GM18526 (cell line): ENCODE results near the gene RPS6KA4.

ENCODE experiments used
- POLR2A ChIP-seq: IDR thresholded peaks from 3 replicates; pipeline ENCODE4 v1.6.1; 2011; ENCODE audit not compliant: insufficient read length; ENCODE audit errors: extremely low read depth

Gene RPS6KA4

GRCh38 chr11:64406221-64406946 lies 47.4 kb downstream of the RPS6KA4 start:
- TF ChIP-seq POLR2A: no peak

DNA sequence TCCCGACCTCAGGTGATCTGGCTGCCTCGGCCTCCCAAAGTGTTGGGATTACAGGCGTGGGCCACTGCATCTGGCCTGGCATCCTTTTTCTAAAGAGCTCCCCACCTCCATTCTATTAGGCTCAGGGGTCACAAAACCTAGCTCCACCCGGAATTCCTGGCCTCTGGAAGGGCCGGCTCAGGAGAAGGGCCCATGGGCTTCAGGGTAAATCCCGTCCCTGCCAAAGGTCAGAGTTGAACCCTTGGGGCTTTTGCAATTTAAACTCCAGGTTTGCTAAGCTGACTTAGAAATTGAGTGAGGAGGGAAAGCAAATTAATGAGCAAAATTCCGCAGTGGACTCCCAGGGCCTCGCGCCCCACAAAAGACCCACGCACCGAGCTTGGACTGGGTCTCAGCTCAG lies 48.3 kb downstream of the RPS6KA4 start:
- TF ChIP-seq POLR2A: no peak

DNA sequence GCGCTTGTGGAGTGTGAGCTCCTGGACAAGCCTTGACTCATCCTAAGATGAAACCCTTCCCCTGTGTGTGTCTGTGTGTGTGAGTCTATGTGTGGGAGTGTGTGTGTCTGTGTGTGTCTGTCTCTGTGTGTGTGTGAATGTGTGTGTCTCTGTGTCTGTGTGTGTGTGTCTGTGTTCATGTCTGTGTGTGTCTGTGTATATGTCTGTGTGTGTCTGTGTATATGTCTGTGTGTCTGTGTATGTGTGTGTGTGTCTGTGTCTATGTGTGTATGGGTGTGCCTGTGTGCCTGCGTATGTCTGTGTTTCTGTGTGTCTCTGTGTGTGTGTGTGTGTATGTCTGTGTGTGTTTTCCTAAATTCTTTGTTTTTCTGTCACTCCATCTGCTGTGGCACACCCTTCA lies 48.7 kb downstream of the RPS6KA4 start:
- TF ChIP-seq POLR2A: no peak

DNA sequence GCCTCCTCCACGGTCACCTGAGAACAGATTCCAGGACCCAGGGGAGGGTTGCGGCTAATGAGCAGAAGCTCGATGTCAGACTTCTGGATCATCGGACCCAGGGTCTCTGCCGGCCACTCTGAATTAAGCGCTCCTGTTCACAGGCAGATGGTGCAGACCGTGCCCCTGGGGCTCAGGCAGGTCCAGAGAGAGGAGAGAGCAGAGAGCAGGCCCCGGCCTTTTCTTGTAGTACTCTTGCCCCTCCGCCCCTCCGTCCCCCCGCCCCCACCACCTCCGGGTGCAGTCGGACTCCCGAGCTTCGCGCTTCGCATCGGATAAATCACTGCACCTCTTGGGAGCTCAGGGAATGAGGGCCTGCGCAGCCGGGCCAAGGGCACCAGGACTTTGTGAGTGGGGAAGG lies 50.3 kb downstream of the RPS6KA4 start:
- no peak for TF ChIP-seq POLR2A

DNA sequence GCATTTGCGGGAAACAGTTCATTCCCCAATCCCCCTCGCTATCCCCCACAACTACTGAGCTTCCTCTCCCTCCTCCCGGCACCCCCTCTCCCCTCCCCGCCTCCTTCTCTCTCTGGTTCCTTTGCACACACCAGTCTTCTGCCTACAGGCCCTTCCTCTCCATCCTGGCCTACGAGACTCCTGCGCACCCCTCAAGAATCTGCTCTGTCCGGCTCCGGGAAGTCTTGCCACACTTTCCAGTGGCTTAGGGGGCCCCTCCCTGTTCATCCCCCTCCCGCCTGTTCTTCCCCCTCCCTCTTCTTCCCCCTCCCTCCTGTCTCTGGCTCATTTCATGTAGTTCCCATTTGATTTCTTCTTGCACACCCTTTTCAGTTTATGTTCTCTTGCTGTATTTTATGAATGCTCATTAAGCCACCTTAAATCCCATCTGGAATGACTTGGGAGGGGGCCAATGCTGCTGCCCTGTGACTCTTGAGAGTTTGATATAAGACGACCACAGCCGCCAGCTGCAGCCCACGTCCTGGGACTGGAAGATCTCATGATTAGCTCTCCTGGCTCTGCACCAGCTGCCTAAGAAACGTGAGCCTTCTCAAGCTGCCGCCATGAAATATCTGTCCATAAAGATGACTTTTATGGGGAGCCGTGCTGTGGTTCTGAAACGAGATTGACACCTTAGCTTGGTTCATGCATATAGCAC lies 50.9 kb downstream of the RPS6KA4 start:
- no peak for TF ChIP-seq POLR2A

DNA sequence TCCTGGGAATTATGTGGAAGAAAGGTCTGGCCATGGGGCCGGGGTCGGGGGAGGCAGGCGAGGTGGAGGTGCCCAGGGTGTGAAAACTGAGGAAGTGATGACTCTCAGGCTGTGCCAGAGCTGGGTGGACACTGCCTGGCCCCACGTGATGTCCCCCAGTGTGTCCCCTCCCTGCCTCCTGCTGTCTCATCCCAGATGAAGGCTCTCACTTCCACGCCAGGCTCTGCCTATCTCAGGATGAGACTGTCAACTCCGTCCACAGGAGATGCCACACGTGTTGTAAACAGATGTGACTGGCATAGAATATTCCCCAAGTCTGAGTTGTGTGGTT lies 51.4 kb downstream of the RPS6KA4 start:
- TF ChIP-seq POLR2A: no peak

DNA sequence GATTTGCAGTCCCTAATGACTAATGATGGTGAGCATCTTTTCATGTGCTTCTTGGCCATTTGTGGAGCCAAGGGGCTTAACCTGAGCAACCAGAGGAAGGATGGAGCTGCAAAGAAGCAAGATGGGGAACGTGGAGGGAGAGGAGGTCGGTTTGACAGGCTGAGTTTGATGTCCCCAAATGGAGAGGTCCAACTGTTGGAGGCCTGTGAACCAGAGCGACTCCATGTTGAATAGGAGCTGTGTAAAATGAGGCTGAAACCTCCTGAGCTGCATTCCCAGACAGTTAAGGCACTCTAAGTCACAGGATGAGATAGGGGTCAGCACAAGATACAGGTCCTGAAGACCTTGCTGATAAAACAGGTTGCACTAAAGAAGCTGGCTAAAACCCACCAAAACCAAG lies 54.5 kb downstream of the RPS6KA4 start:
- TF ChIP-seq POLR2A: no peak

DNA sequence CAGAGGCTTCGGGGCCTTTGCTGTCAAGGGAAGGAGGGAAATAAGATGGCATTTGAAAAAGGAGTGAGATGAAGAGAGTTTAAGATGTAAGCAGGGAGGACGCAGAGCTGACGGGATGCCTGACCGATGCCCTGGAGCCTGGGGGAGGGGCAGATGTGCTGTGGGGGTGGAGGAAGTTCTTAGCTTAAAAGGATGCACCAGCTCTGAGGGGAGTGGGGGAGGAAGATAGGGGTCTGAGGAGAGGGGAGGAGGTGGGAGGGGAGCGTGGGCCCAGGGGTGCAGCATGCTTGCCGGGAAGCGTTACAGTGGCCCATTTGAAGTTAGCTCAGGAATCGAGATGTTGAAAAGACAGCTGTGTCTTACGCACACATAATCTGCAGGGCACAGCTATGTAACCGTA lies 56.3 kb downstream of the RPS6KA4 start:
- TF ChIP-seq POLR2A: no peak

DNA sequence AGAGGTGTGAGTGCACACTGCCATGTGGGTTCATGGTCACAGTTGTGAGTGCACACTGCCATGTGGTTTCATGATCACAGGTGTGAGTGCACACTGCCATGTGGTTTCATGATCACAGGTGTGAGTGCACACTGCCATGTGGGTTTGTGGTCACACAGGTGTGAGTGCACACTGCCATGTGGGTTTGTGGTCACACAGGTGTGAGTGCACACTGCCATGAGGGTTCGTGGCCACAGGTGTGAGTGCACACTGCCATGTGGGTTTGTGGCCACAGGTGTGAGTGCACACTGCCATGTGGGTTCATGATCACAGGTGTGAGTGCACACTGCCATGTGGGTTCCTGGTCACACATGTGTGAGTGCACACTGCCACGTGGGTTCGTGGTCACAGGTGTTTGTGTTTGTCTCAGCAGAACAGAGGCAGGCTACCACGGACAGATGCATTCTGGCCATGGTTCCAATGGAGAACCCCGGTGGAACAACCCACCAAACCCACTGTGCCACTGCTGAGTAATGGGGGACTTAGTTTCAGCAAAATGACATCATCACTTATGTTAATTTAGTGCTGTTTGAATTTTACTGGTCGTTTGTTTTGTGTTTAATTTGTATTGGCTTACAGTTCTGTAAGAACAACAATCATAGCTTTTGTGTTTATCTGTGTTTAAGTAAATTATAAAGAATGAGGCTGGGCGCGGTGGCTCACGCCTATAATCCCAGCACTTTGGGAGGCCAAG lies 57.2 kb downstream of the RPS6KA4 start:
- TF ChIP-seq POLR2A: no peak

DNA sequence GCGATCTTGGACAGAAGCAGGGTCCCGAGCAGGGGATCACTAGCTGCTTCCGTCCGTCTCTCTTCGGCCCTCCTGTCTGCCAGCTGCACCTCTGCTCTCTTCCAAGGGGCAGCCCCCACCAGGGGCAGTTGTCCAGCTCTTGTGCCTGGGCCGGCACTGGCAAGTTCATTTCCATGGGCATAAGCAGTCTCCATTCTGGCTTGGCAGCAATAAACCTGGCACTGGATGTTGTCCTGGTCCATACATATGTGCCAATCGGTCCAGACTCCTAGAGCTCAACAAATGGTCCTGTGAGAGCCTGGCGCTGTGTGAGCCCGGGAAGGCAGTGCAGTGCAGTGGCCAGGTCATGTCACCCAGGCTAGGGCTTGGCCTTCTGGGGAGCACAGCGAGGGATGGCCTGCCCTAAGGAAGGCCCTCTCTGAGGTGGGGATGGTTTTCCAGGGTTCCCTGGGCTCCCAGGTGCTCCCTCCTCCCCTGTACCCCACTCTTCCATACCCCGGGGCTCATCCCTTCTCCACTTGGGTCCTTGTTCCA lies 60.4 kb downstream of the RPS6KA4 start:
- no peak for TF ChIP-seq POLR2A

DNA sequence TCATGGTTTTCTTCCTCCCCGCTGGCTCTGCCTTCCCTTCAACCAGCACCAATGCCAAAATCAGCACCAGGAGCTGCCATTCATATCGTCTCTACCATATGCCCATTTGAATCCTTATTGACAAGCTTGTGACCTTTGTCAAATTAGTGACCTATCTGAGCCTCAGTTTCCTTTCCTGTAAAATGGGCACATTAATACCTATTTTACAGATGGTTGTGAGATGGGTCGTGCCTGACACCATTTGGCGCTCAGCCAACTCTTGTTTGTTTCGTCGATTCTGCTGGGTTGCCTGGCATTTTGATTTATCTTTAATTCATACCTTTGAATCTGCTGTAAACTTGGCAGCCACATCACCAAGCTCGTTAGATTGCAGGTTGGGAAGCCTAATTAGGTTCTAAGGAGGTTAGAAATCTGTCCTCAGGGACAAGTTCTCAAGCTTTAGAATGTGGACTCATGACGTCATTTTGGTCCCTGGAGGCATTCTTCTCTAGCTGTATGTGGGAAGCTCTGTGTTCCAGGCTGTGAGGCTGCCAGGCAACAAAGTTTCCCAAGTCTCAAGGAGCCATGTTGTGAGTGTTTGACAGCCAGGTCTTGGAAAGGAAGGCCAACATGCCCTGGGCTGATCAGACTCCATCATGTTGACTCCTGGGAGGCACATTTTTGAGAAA lies 61.0 kb downstream of the RPS6KA4 start:
- TF ChIP-seq POLR2A: no peak
